ENCODE measurements around the gene CLIC1. TPM values are rescaled to one million over a fixed set of nuclear protein-coding genes. Genes with fewer than 3 reads are reported as not detected.

Gene CLIC1
- polyA plus RNA-seq, 10 donors: 114 to 181 (median 138) TPM

- DNase-seq: no peak
Observed at GRCh38 chr6:31770860-31771259, 34.5 kb upstream of the CLIC1 start.

- peak in 2 of 3 donors; percentile 23 to 45 for DNase-seq
Observed at GRCh38 chr6:31769684-31770371, 33.5 kb upstream of the CLIC1 start.

GRCh38 chr6:31768363-31769257 is 32.3 kb upstream of the CLIC1 start:
- DNase-seq: no peak

- DNase-seq: no peak
Observed at GRCh38 chr6:31767096-31767645, 30.8 kb upstream of the CLIC1 start.

- DNase-seq: peak in 1 of 3 donors; percentile 34
Observed at GRCh38 chr6:31765910-31766794, 29.8 kb upstream of the CLIC1 start.

GRCh38 chr6:31765559-31765909 is 29.2 kb upstream of the CLIC1 start:
- no peak for DNase-seq

GRCh38 chr6:31764198-31764597 is 27.9 kb upstream of the CLIC1 start:
- DNase-seq: no peak

GRCh38 chr6:31763619-31763940 is 27.2 kb upstream of the CLIC1 start:
- peak in 2 of 3 donors; percentile 26 to 48 for DNase-seq

GRCh38 chr6:31762878-31763618 is 26.7 kb upstream of the CLIC1 start:
- no peak for DNase-seq

GRCh38 chr6:31762356-31762755 is 26.0 kb upstream of the CLIC1 start, which contains the start of gene SAPCD1:
SAPCD1 (plus strand) TSS chr6:31762656; CDS start chr6:31763055, 399 bp downstream.
- no peak for DNase-seq

GRCh38 chr6:31761343-31761742 is 25.0 kb upstream of the CLIC1 start:
- DNase-seq: no peak

- no peak for DNase-seq
Observed at GRCh38 chr6:31760790-31761189, 24.5 kb upstream of the CLIC1 start.

- no peak for DNase-seq
Observed at GRCh38 chr6:31758281-31758680, 22.0 kb upstream of the CLIC1 start.

GRCh38 chr6:31752739-31753319 is 16.5 kb upstream of the CLIC1 start:
- DNase-seq: no peak

GRCh38 chr6:31750411-31751022 is 14.2 kb upstream of the CLIC1 start:
- no peak for DNase-seq

GRCh38 chr6:31749301-31750036 is 13.1 kb upstream of the CLIC1 start:
- no peak for DNase-seq

GRCh38 chr6:31744422-31744821 is 8.1 kb upstream of the CLIC1 start:
- DNase-seq: no peak

- DNase-seq: no peak
Observed at GRCh38 chr6:31742894-31743293, 6.6 kb upstream of the CLIC1 start.

GRCh38 chr6:31741815-31742214 is 5.5 kb upstream of the CLIC1 start:
- DNase-seq: no peak
